Astrocyte of the spinal cord (primary cell): ENCODE data around the gene TRIM50.
"Not testable (repeated sequence)": the region's sequence is repeated elsewhere in the genome, so short reads cannot be mapped to it uniquely, and the experiment has no call there.

Experiments used
- DNase-seq: peaks from one replicate; pipeline ENCODE4 v3.0.0; 2011; ENCODE audit warnings: low read depth, low spot score
- H3K4me3 ChIP-seq: 2 replicates; pipeline ENCODE4 v1.5.1; 2011; ENCODE audit warnings: low read depth, mild to moderate bottlenecking, low read length, moderate library complexity
- CTCF ChIP-seq: IDR thresholded peaks from 2 replicates; pipeline ENCODE4 v1.5.1; 2012; ENCODE audit warnings: low read depth, mild to moderate bottlenecking, low read length, inconsistent platforms
- in situ Hi-C: cut with HindIII; loops from 2 replicates; pipeline ENCODE4 v1.10.0; 2017; ENCODE audit warnings: low sequenced_read_pairs

TRIM50 gene

GRCh38 chr7:73314271-73314670 lies 13.6 kb downstream of the TRIM50 start:
- DNase-seq = no peak
- no peak for TF ChIP-seq CTCF
- in situ Hi-C loops = no loop called here
- no peak overlapping the region for H3K4me3 ChIP-seq

- no peak overlapping the region for H3K4me3 ChIP-seq
- DNase-seq = no peak
- in situ Hi-C loops = no loop called here
- no peak for TF ChIP-seq CTCF
These were observed 14.4 kb downstream of the TRIM50 start for GRCh38 chr7:73313521-73313906.

- H3K4me3 ChIP-seq = no peak overlapping the region
- no peak for TF ChIP-seq CTCF
- no peak for DNase-seq
- in situ Hi-C loops = no loop called here
These were observed 14.9 kb downstream of the TRIM50 start for GRCh38 chr7:73312831-73313520.

- in situ Hi-C loops, H3K4me3 ChIP-seq, DNase-seq: not testable (repeated sequence)
These were observed 16.5 kb downstream of the TRIM50 start for GRCh38 chr7:73311421-73311820.

GRCh38 chr7:73308665-73309214 lies 19.1 kb downstream of the TRIM50 start, which contains the start of gene NSUN5:
NSUN5 (minus strand) TSS chr7:73308826; CDS start chr7:73308790, 36 bp downstream.
- peak; percentile 53 for DNase-seq
- no peak for TF ChIP-seq CTCF
- in situ Hi-C loops = no loop called here
- H3K4me3 ChIP-seq = peak within 1 kb of the TSS; percentile 50

- peak overlapping the region; percentile 50 for H3K4me3 ChIP-seq
- in situ Hi-C loops = no loop called here
- peak; percentile 5 for DNase-seq
- no peak for TF ChIP-seq CTCF
These were observed 19.7 kb downstream of the TRIM50 start for GRCh38 chr7:73308074-73308664.

- H3K4me3 ChIP-seq = no peak overlapping the region
- in situ Hi-C loops = no loop called here
- no peak for DNase-seq
- no peak for TF ChIP-seq CTCF
These were observed 20.4 kb downstream of the TRIM50 start for GRCh38 chr7:73307436-73307835.
